ENCODE results near the gene FOXF1. TPM values are rescaled to one million over a fixed set of nuclear protein-coding genes. Genes with fewer than 3 reads are reported as not detected.

Gene FOXF1
- total RNA-seq, 1 experiment from 2014 or later = not detected

DNA sequence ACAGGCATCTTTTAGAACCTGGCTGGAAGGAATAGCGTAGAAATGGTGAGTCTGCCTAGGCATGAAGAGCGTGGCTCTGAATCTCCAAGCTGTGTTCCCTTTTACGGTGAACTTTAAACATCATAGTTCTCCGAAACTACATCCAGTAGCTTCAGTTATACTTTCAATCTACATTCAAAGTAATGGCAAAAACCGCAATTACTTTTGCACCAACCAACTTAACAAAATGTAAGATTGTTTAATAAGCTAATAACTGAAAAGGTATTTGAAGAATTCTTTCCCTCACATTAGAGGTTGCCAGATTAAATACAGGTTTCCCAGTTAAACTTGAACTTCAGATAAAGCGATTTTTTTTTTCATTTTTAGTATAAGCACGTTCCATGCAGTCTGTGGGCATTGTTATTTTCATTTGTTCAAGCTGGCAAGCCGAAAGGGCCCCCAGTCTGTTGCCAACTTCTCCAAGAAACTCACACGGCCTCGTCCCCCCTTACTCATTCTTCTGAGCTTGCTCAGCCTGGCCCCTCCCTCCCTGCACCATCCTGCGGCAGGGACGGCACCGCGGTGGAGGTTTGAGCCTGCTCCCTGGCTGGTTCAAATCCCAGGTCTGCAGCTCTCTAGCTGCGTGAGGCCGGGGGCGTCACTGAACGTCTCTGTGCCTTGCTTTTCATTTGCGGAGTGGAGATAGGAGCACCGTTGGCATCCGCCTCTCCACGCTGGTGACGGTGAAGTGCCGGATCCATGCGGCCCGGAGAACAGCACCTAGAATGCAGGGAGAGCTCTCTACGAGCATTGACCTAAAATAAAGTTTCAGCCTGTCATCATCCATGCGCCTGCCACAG lies 48.2 kb downstream of the FOXF1 start (continued):
- TF ChIP-seq, protein P1, sequence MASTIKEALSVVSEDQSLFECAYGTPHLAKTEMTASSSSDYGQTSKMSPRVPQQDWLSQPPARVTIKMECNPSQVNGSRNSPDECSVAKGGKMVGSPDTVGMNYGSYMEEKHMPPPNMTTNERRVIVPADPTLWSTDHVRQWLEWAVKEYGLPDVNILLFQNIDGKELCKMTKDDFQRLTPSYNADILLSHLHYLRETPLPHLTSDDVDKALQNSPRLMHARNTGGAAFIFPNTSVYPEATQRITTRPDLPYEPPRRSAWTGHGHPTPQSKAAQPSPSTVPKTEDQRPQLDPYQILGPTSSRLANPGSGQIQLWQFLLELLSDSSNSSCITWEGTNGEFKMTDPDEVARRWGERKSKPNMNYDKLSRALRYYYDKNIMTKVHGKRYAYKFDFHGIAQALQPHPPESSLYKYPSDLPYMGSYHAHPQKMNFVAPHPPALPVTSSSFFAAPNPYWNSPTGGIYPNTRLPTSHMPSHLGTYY (CRISPR knock-in tag; IDR thresholded peaks at IDR 0.05) = no peak

DNA sequence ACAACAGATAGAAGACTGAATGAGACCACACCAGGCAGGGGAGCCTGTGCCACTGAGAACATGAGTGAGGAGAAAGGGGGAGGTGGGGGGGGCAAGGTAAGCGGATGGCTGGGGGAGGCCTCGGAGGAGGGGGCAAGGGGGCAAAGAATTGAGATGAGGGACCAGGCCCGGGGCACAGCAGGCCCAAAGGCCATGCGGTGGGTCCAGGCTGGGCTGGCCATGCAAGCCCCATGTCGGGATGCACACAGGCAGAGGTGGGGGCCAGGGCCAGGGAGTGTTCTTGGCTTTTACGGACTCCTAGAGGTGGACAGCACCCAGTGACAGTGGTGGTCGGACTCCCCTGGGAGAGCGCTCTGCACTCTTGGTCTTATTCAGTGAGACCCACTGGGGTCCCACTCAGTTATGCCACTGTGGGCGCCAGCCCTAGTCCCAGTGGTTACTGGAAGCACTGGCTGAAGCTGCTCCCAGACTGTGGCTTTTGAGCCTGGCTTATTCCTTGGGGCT lies 49.5 kb downstream of the FOXF1 start:
- TF ChIP-seq ZNF263 (CRISPR knock-in tag; IDR thresholded peaks at IDR 0.05; ENCODE audit: low read depth) (no peak), FOXP1 (CRISPR knock-in tag; IDR thresholded peaks at IDR 0.05; ENCODE audit: borderline replicate concordance) (no peak), ZNF232 (CRISPR knock-in tag; IDR thresholded peaks at IDR 0.05) (no peak)
- peaks cover 33% of the 10 kb centered on the region for H3K27me3 Mint-ChIP-seq (ENCODE audit: low read depth)
- peaks cover 14% of the 10 kb centered on the region for H3K4me1 Mint-ChIP-seq
- no peak for ATAC-seq
- no peaks in the 10 kb centered on the region for H3K9me3 Mint-ChIP-seq
- no peak overlapping the region for H3K4me3 Mint-ChIP-seq
- H3K27ac Mint-ChIP-seq = no peak overlapping the region
- ChIA-PET POLR2A (no interaction called here), CTCF (no interaction called here)
- H3K36me3 Mint-ChIP-seq = no peaks in the 10 kb centered on the region
- no peak for DNase-seq (ENCODE audit: low spot score)

DNA sequence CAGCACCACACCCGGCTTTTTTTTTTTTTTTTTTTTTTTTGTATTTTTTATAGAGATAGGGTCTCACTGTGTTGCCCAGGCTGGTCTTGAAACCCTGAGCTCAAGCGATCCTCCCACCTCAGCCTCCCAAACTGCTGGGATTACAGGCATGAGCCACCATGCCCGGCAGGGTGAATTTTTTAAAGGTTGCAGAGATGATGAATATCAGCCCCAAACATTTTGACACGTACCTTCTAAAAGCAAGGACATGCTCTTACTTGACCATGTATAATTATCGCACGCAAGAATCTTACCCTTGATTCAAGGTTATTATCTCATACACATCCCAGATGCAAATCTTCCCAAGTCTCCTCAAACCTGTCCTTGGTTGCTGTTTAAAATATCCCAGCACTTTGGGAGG lies 52.0 kb downstream of the FOXF1 start:
- Mint-ChIP-seq H3K27ac (no peak overlapping the region), H3K4me1 (peaks cover 19% of the 10 kb centered on the region), H3K9me3 (no peaks in the 10 kb centered on the region), H3K4me3 (no peak overlapping the region), H3K36me3 (no peaks in the 10 kb centered on the region), H3K27me3 (ENCODE audit: low read depth) (peaks cover 55% of the 10 kb centered on the region)
- DNase-seq (ENCODE audit: low spot score) (no peak), ATAC-seq (no peak)
- TF ChIP-seq, protein P2, sequence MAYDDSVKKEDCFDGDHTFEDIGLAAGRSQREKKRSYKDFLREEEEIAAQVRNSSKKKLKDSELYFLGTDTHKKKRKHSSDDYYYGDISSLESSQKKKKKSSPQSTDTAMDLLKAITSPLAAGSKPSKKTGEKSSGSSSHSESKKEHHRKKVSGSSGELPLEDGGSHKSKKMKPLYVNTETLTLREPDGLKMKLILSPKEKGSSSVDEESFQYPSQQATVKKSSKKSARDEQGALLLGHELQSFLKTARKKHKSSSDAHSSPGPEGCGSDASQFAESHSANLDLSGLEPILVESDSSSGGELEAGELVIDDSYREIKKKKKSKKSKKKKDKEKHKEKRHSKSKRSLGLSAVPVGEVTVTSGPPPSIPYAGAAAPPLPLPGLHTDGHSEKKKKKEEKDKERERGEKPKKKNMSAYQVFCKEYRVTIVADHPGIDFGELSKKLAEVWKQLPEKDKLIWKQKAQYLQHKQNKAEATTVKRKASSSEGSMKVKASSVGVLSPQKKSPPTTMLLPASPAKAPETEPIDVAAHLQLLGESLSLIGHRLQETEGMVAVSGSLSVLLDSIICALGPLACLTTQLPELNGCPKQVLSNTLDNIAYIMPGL (CRISPR knock-in tag; IDR thresholded peaks at IDR 0.05) = no peak
- TF ChIP-seq, protein P3, sequence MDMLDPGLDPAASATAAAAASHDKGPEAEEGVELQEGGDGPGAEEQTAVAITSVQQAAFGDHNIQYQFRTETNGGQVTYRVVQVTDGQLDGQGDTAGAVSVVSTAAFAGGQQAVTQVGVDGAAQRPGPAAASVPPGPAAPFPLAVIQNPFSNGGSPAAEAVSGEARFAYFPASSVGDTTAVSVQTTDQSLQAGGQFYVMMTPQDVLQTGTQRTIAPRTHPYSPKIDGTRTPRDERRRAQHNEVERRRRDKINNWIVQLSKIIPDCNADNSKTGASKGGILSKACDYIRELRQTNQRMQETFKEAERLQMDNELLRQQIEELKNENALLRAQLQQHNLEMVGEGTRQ (CRISPR knock-in tag; IDR thresholded peaks at IDR 0.05) = no peak
- TF ChIP-seq, protein P4, sequence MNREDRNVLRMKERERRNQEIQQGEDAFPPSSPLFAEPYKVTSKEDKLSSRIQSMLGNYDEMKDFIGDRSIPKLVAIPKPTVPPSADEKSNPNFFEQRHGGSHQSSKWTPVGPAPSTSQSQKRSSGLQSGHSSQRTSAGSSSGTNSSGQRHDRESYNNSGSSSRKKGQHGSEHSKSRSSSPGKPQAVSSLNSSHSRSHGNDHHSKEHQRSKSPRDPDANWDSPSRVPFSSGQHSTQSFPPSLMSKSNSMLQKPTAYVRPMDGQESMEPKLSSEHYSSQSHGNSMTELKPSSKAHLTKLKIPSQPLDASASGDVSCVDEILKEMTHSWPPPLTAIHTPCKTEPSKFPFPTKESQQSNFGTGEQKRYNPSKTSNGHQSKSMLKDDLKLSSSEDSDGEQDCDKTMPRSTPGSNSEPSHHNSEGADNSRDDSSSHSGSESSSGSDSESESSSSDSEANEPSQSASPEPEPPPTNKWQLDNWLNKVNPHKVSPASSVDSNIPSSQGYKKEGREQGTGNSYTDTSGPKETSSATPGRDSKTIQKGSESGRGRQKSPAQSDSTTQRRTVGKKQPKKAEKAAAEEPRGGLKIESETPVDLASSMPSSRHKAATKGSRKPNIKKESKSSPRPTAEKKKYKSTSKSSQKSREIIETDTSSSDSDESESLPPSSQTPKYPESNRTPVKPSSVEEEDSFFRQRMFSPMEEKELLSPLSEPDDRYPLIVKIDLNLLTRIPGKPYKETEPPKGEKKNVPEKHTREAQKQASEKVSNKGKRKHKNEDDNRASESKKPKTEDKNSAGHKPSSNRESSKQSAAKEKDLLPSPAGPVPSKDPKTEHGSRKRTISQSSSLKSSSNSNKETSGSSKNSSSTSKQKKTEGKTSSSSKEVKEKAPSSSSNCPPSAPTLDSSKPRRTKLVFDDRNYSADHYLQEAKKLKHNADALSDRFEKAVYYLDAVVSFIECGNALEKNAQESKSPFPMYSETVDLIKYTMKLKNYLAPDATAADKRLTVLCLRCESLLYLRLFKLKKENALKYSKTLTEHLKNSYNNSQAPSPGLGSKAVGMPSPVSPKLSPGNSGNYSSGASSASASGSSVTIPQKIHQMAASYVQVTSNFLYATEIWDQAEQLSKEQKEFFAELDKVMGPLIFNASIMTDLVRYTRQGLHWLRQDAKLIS (CRISPR knock-in tag; IDR thresholded peaks at IDR 0.05; ENCODE audit: borderline replicate concordance) = no peak
- TF ChIP-seq ATF1 (CRISPR knock-in tag; IDR thresholded peaks at IDR 0.05) = no peak
- TF ChIP-seq, protein P5, sequence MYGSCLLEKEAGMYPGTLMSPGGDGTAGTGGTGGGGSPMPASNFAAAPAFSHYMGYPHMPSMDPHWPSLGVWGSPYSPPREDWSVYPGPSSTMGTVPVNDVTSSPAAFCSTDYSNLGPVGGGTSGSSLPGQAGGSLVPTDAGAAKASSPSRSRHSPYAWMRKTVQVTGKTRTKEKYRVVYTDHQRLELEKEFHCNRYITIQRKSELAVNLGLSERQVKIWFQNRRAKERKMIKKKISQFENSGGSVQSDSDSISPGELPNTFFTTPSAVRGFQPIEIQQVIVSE (CRISPR knock-in tag; IDR thresholded peaks at IDR 0.05; ENCODE audit: borderline replicate concordance) = no peak
- TF ChIP-seq RORB (CRISPR knock-in tag; IDR thresholded peaks at IDR 0.05) = no peak
- no peak for TF ChIP-seq JAZF1 (CRISPR knock-in tag; IDR thresholded peaks at IDR 0.05)
- no peak for TF ChIP-seq ZNF232 (CRISPR knock-in tag; IDR thresholded peaks at IDR 0.05)
- TF ChIP-seq ELF4 (CRISPR knock-in tag; IDR thresholded peaks at IDR 0.05; ENCODE audit: low read depth) = no peak
- TF ChIP-seq TP53 (CRISPR knock-in tag; IDR thresholded peaks at IDR 0.05) = no peak
- TF ChIP-seq, protein P6, sequence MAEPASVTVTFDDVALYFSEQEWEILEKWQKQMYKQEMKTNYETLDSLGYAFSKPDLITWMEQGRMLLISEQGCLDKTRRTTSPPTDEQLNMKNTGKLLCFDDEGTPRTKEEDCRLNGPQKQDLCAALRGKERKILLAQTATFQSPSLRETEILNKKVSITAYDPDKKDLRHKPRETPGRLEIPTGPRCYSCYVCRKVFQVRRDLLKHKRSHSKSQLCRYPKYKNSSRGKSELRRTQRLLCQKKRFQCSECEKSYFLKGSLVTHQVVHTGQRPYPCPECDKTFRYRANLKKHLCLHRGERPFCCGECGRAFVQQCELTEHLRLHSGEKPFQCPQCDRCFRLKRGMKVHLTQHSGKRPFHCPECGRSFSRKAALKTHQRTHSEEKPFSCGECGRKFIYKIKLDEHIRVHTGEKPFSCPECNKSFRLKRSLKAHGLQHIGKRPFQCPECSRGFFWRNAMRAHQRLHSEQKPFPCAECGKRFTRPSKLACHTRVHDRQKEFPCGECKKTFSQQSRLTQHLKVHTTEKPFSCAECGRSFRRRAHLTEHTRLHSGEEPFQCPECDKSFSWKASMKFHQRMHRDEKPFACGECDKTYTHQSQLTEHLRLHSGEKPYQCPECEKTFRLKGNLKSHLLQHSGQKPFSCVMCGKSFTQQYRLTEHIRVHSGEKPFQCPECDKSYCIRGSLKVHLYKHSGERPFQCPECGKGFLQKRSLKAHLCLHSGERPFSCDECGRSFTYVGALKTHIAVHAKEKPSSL (CRISPR knock-in tag; conservative IDR thresholded peaks at IDR 0.05) = no peak
- TF ChIP-seq, protein P7, sequence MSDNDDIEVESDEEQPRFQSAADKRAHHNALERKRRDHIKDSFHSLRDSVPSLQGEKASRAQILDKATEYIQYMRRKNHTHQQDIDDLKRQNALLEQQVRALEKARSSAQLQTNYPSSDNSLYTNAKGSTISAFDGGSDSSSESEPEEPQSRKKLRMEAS (CRISPR knock-in tag; IDR thresholded peaks at IDR 0.05) = no peak
- TF ChIP-seq, protein P8, sequence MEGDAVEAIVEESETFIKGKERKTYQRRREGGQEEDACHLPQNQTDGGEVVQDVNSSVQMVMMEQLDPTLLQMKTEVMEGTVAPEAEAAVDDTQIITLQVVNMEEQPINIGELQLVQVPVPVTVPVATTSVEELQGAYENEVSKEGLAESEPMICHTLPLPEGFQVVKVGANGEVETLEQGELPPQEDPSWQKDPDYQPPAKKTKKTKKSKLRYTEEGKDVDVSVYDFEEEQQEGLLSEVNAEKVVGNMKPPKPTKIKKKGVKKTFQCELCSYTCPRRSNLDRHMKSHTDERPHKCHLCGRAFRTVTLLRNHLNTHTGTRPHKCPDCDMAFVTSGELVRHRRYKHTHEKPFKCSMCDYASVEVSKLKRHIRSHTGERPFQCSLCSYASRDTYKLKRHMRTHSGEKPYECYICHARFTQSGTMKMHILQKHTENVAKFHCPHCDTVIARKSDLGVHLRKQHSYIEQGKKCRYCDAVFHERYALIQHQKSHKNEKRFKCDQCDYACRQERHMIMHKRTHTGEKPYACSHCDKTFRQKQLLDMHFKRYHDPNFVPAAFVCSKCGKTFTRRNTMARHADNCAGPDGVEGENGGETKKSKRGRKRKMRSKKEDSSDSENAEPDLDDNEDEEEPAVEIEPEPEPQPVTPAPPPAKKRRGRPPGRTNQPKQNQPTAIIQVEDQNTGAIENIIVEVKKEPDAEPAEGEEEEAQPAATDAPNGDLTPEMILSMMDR (IDR thresholded peaks at IDR 0.05) = no peak
- TF ChIP-seq TEAD4 (CRISPR knock-in tag; IDR thresholded peaks at IDR 0.05) = no peak
- TF ChIP-seq TCF7 (CRISPR knock-in tag; IDR thresholded peaks at IDR 0.05; ENCODE audit: low read depth) = no peak
- TF ChIP-seq ETV6 (CRISPR knock-in tag; IDR thresholded peaks at IDR 0.05) = no peak
- ChIA-PET POLR2A (no interaction called here), CTCF (interaction anchor here (0.7 to 1.4 kb wide), 2 partner anchors 455 to 643 kb away, joined by 3 to 6 read pairs; no protein-coding TSS in a partner anchor)

Measured in WTC11 (cell line).